ENCODE results near the gene SMIM17. TPM values are rescaled to one million over a fixed set of nuclear protein-coding genes. Genes with fewer than 3 reads are reported as not detected.

SMIM17 gene
- total and polyA plus RNA-seq, 2 of the 13 experiments (the other 11 are each of a cell fraction or from before 2014, with no cell fraction given) = 0.21 to 0.53 TPM

GRCh38 chr19:56637976-56638555, 4.9 kb upstream of the SMIM17 start (continued):
- peak; percentile 85; the same call in 1 of the 2 replicates for TF ChIP-seq SCMH1 (CRISPR knock-in tag; IDR thresholded peaks at IDR 0.05; ENCODE audit: borderline replicate concordance)
- no peak for TF ChIP-seq CCAR2 (optimal IDR thresholded peaks at IDR 0.05; ENCODE audit: low read depth, low read length)
- TF ChIP-seq GTF2F1 (IDR thresholded peaks at IDR 0.05; ENCODE audit: low read length) = no peak
- peak; percentile 97 for TF ChIP-seq ZNF329 (CRISPR knock-in tag; IDR thresholded peaks at IDR 0.05; ENCODE audit: low read depth)
- peak; percentile 100 for TF ChIP-seq ZNF883 (CRISPR knock-in tag; IDR thresholded peaks at IDR 0.05; ENCODE audit: not compliant biosample characterization)
- TF ChIP-seq RBAK (CRISPR knock-in tag; IDR thresholded peaks at IDR 0.05) = peak; percentile 95
- TF ChIP-seq ZNF564 (CRISPR knock-in tag; IDR thresholded peaks at IDR 0.05) = peak; percentile 99
- peak; percentile 97; the same call in 1 of the 2 replicates for TF ChIP-seq SMAD1 (CRISPR knock-in tag; IDR thresholded peaks at IDR 0.05; ENCODE audit: borderline replicate concordance, low read depth)
- no peak for TF ChIP-seq NR2C2 (CRISPR knock-in tag; IDR thresholded peaks at IDR 0.05; ENCODE audit: borderline replicate concordance)
- peak in 1 of 2 experiments; percentile 77; a peak in 2 of 4 replicates for TF ChIP-seq ATF4 (CRISPR knock-in tag; IDR thresholded peaks at IDR 0.05)
- TF ChIP-seq MED8 (CRISPR knock-in tag; IDR thresholded peaks at IDR 0.05; ENCODE audit: insufficient replicate concordance) = peak; percentile 64
- no peak for TF ChIP-seq PCBP1 (IDR thresholded peaks at IDR 0.05; ENCODE audit: borderline replicate concordance, low read depth, low read length)
- peak; percentile 97 for TF ChIP-seq ZFAT (CRISPR knock-in tag; conservative IDR thresholded peaks at IDR 0.05)
- peak; percentile 99 for TF ChIP-seq ZNF17 (CRISPR knock-in tag; IDR thresholded peaks at IDR 0.05)
- TF ChIP-seq MBNL3 (CRISPR knock-in tag; conservative IDR thresholded peaks at IDR 0.05) = no peak
- TF ChIP-seq ZFP41 (CRISPR knock-in tag; IDR thresholded peaks at IDR 0.05; ENCODE audit: borderline replicate concordance) = peak; percentile 100
- peak; percentile 97 for TF ChIP-seq HOXA3 (CRISPR knock-in tag; IDR thresholded peaks at IDR 0.05)
- peak; percentile 99 for TF ChIP-seq SAP130 (CRISPR knock-in tag; IDR thresholded peaks at IDR 0.05; ENCODE audit: low read depth)
- TF ChIP-seq ZNF790 (CRISPR knock-in tag; IDR thresholded peaks at IDR 0.05; ENCODE audit: borderline replicate concordance) = peak; percentile 100
- TF ChIP-seq SMYD3 (CRISPR knock-in tag; IDR thresholded peaks at IDR 0.05) = peak; percentile 99
- TF ChIP-seq FOSL2 (CRISPR knock-in tag; IDR thresholded peaks at IDR 0.05) = peak; percentile 88
- no peak for TF ChIP-seq NR2F2 (IDR thresholded peaks at IDR 0.05; ENCODE audit: borderline replicate concordance, low read depth)
- peak; percentile 99; the same call in 1 of the 2 replicates for TF ChIP-seq ZNF674 (CRISPR knock-in tag; IDR thresholded peaks at IDR 0.05; ENCODE audit: low read depth)
- TF ChIP-seq ZBTB10 (CRISPR knock-in tag; IDR thresholded peaks at IDR 0.05; ENCODE audit: borderline replicate concordance) = peak; percentile 98
- TF ChIP-seq PRPF4 (IDR thresholded peaks at IDR 0.05; ENCODE audit: low read depth, low read length, poor library complexity, severe bottlenecking) = no peak
- peak; percentile 92 for TF ChIP-seq MLX (CRISPR knock-in tag; IDR thresholded peaks at IDR 0.05)
- peak; percentile 63; the same call in 1 of the 2 replicates for TF ChIP-seq MTA1 (CRISPR knock-in tag; IDR thresholded peaks at IDR 0.05; ENCODE audit: borderline replicate concordance)
- peak; percentile 98 for TF ChIP-seq PITX1 (CRISPR knock-in tag; IDR thresholded peaks at IDR 0.05)

All from HepG2 (cell line).